GM19438 (cell line): Measurements from ENCODE around the gene SPEM1.

ENCODE experiments used
- ATAC-seq: cut with Tn5 transposase; IDR thresholded peaks from one replicate; pipeline ENCODE4 v1.9.1; 2021; ENCODE audit warnings: low read depth; ENCODE audit not compliant: unreplicated experiment

SPEM1 gene

GRCh38 chr17:7398612-7399011 lies 21.5 kb upstream of the SPEM1 start:
- ATAC-seq: no peak

- no peak for ATAC-seq
Measured at GRCh38 chr17:7403043-7403726, 16.9 kb upstream of the SPEM1 start.

GRCh38 chr17:7403727-7403976 lies 16.5 kb upstream of the SPEM1 start:
- no peak for ATAC-seq

- ATAC-seq: peak; percentile 91
Measured at GRCh38 chr17:7403977-7404736, 16.0 kb upstream of the SPEM1 start, which contains the start of gene TMEM256. TSS of gene TMEM256 (minus strand) at chr17:7404097. CDS start at chr17:7404084, 13 bp downstream.

GRCh38 chr17:7404737-7405349 lies 15.3 kb upstream of the SPEM1 start:
- no peak for ATAC-seq

- ATAC-seq: no peak
Measured at GRCh38 chr17:7405350-7406234, 14.5 kb upstream of the SPEM1 start.

GRCh38 chr17:7406235-7406825 lies 13.8 kb upstream of the SPEM1 start:
- no peak for ATAC-seq

- no peak for ATAC-seq
Measured at GRCh38 chr17:7407082-7407481, 13.0 kb upstream of the SPEM1 start.

- no peak for ATAC-seq
Measured at GRCh38 chr17:7407485-7408251, 12.5 kb upstream of the SPEM1 start, which contains the start of gene NLGN2. TSS of gene NLGN2 (plus strand) at chr17:7407845. CDS start at chr17:7408256, 411 bp downstream.

GRCh38 chr17:7408252-7408727 lies 11.8 kb upstream of the SPEM1 start:
- no peak for ATAC-seq

- no peak for ATAC-seq
Measured at GRCh38 chr17:7408863-7409262, 11.3 kb upstream of the SPEM1 start.

- ATAC-seq: no peak
Measured at GRCh38 chr17:7409716-7410115, 10.4 kb upstream of the SPEM1 start.

- ATAC-seq: no peak
Measured at GRCh38 chr17:7410634-7411426, 9.3 kb upstream of the SPEM1 start.

- no peak for ATAC-seq
Measured at GRCh38 chr17:7411427-7411750, 8.7 kb upstream of the SPEM1 start.

GRCh38 chr17:7413346-7413985 lies 6.7 kb upstream of the SPEM1 start:
- ATAC-seq: no peak

GRCh38 chr17:7414837-7415236 lies 5.3 kb upstream of the SPEM1 start:
- ATAC-seq: no peak

- ATAC-seq: no peak
Measured at GRCh38 chr17:7415784-7416183, 4.3 kb upstream of the SPEM1 start.

- no peak for ATAC-seq
Measured at GRCh38 chr17:7416323-7416722, 3.8 kb upstream of the SPEM1 start.
